Stimulated activated CD4-positive, alpha-beta T cell treated with anti-CD3 and anti-CD28 coated beads, Interleukin-1b, Interleukin-23, amount 100 ng/mL, for 48 hours (primary cell): ENCODE data around the gene APOL3.
"Not testable (repeated sequence)": the region's sequence is repeated elsewhere in the genome, so short reads cannot be mapped to it uniquely, and the experiment has no call there.

Experiments
- DNase-seq: peaks from one replicate; pipeline ENCODE4 v3.0.0-alpha.2; 2020

Gene APOL3

GRCh38 chr22:36192542-36192941 lies 32.0 kb upstream of the APOL3 start:
- DNase-seq: no peak

GRCh38 chr22:36191106-36191836 lies 30.7 kb upstream of the APOL3 start:
- no peak for DNase-seq

GRCh38 chr22:36187862-36188261 lies 27.3 kb upstream of the APOL3 start:
- DNase-seq: not testable (repeated sequence)

GRCh38 chr22:36185828-36186624 lies 25.5 kb upstream of the APOL3 start:
- DNase-seq: no peak

- no peak for DNase-seq
Measured at GRCh38 chr22:36184433-36185025, 24.0 kb upstream of the APOL3 start.

GRCh38 chr22:36183446-36183845 lies 22.9 kb upstream of the APOL3 start:
- no peak for DNase-seq

GRCh38 chr22:36182857-36183256 lies 22.3 kb upstream of the APOL3 start:
- no peak for DNase-seq

- no peak for DNase-seq
Measured at GRCh38 chr22:36182056-36182455, 21.5 kb upstream of the APOL3 start.

GRCh38 chr22:36180928-36181327 lies 20.4 kb upstream of the APOL3 start:
- DNase-seq: no peak

- peak; percentile 82 for DNase-seq
Measured at GRCh38 chr22:36180038-36180880, 19.7 kb upstream of the APOL3 start.

GRCh38 chr22:36177160-36177559 lies 16.6 kb upstream of the APOL3 start:
- DNase-seq: no peak

- no peak for DNase-seq
Measured at GRCh38 chr22:36175892-36176291, 15.3 kb upstream of the APOL3 start.

GRCh38 chr22:36171941-36172340 lies 11.4 kb upstream of the APOL3 start:
- DNase-seq: no peak

- DNase-seq: no peak
Measured at GRCh38 chr22:36166518-36167220, 6.1 kb upstream of the APOL3 start.

- DNase-seq: no peak
Measured at GRCh38 chr22:36166086-36166485, 5.5 kb upstream of the APOL3 start.

- no peak for DNase-seq
Measured at GRCh38 chr22:36165141-36165540, 4.6 kb upstream of the APOL3 start.

- no peak for DNase-seq
Measured at GRCh38 chr22:36164621-36165020, 4.1 kb upstream of the APOL3 start.

- DNase-seq: no peak
Measured at GRCh38 chr22:36163497-36163896, 2.9 kb upstream of the APOL3 start.

- DNase-seq: no peak
Measured at GRCh38 chr22:36162127-36163034, 1.8 kb upstream of the APOL3 start.

GRCh38 chr22:36161793-36162126 lies 1.2 kb upstream of the APOL3 start:
- not testable (repeated sequence) for DNase-seq
